Cardiac fibroblast (primary cell): ENCODE measurements around the gene DCHS1.
A peak's percentile ranks its signal among the peaks of the same experiment; 100 is the strongest.
"Not testable (repeated sequence)": the region's sequence is repeated elsewhere in the genome, so short reads cannot be mapped to it uniquely, and the experiment has no call there.

ENCODE experiments used
- DNase-seq, 2 donors: peaks; one replicate each; pipeline versions ENCODE4 v3.0.0 to v3.0.0-alpha.2; 2010; ENCODE audit warnings: low read depth in 2 of 2
- H3K4me3 ChIP-seq, 2 donors: replicated peaks in 1 of 2; 1 replicate in 1 of 2; 2 replicates in 1 of 2; pipeline ENCODE4 v1.5.1; 2011; ENCODE audit warnings: low read depth in 2 of 2, low read length in 2 of 2, mild to moderate bottlenecking in 2 of 2, moderate library complexity in 1 of 2
- CTCF ChIP-seq: IDR thresholded peaks from one replicate; pipeline ENCODE4 v1.5.1; 2011; ENCODE audit warnings: low read depth, mild to moderate bottlenecking, low read length, inconsistent platforms

Gene DCHS1

GRCh38 chr11:6655790-6656583 lies at the start of gene DCHS1:
DCHS1 (minus strand) TSS chr11:6655809; CDS start chr11:6641613, 14,196 bp downstream.
- TF ChIP-seq CTCF = no peak
- peak within 1 kb of the TSS; percentile 22 to 37 for H3K4me3 ChIP-seq
- DNase-seq = no peak

- H3K4me3 ChIP-seq = no peak overlapping the region
- DNase-seq = peak; percentile 80 to 85
- peak; percentile 49 for TF ChIP-seq CTCF
Observed at GRCh38 chr11:6703247-6704063, 47.8 kb upstream of the DCHS1 start.

GRCh38 chr11:6701955-6702354 lies 46.3 kb upstream of the DCHS1 start:
- not testable (repeated sequence) for H3K4me3 ChIP-seq, DNase-seq

GRCh38 chr11:6695377-6695776 lies 39.8 kb upstream of the DCHS1 start:
- peak; percentile 86 to 91 for DNase-seq
- TF ChIP-seq CTCF = no peak
- no peak overlapping the region for H3K4me3 ChIP-seq

- no peak for TF ChIP-seq CTCF
- H3K4me3 ChIP-seq = no peak overlapping the region
- DNase-seq = no peak
Observed at GRCh38 chr11:6694229-6694535, 38.6 kb upstream of the DCHS1 start.

- H3K4me3 ChIP-seq = no peak overlapping the region
- no peak for TF ChIP-seq CTCF
- DNase-seq = peak; percentile 86 to 98
Observed at GRCh38 chr11:6693342-6694228, 38.0 kb upstream of the DCHS1 start.

- DNase-seq = no peak
- no peak overlapping the region for H3K4me3 ChIP-seq
- no peak for TF ChIP-seq CTCF
Observed at GRCh38 chr11:6692128-6692527, 36.5 kb upstream of the DCHS1 start.

GRCh38 chr11:6690431-6691132 lies 35.0 kb upstream of the DCHS1 start:
- DNase-seq, H3K4me3 ChIP-seq: not testable (repeated sequence)
